ENCODE data around the gene C3orf70. TPM values are rescaled to one million over a fixed set of nuclear protein-coding genes. Genes with fewer than 3 reads are reported as not detected.
A peak's percentile ranks its signal among the peaks of the same experiment; 100 is the strongest.

Gene C3orf70
- total RNA-seq, 1 experiment from 2014 or later = not detected

DNA sequence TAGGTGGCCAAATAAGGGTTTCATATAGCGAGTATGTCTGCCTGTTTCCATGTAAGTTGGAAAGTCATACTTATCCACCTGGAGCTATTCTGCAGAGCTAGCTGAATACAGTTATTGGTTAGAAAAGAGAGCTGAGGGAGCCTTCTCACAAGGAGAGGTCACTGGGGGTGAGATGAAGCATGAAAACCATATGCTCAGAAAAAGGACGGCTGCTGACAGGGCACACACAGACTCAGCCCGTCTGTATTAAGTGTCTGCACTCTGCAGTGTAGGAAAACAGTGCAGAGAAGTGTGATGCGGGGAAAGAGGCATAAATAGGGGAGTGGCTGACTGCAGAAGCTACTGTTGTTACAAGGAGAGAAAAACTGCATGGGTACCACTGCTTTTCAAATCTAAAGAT lies 58.2 kb downstream of the C3orf70 start:
- in situ Hi-C loops (cut with HindIII; ENCODE audit: low sequenced_read_pairs) = no loop called here
- peak; percentile 90 for DNase-seq (ENCODE audit: low spot score)

DNA sequence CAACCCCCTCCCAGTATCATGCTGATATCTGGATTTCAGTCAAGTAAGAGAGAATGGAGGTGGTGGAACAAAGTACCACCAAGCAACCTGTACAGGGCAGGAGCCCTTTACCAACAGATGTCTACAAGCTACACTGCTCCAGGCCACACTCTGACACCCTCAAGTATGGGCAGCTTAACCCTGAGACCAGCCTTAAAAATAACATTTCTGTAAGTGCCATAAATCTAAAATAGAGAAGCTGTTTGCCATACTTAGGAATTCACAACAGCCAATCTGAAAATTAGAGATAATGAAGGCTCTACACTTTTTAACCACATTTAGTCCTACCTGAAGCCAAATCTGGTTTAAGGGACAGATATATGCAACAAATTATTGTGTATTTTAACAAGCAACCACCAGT lies 59.7 kb downstream of the C3orf70 start:
- DNase-seq (ENCODE audit: low spot score) = no peak
- in situ Hi-C loops (cut with HindIII; ENCODE audit: low sequenced_read_pairs) = no loop called here

DNA sequence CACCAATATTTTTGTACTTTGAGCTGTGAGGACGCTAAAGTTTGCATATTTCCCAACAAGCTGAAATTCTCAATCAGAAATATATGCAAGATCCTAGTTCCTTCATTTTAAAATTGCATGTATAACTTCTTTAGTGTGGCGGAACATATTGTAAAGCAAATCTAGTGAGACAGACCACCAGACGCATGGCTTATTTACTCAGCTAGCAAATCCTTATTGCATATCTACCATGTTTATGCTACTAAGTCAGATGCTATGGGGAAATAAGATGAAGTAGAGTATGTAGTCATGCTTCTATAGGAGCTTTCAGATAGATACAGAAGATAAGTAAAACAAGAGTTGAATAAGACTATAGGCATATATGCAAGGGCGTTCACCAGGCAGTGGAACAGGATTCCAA lies 62.0 kb downstream of the C3orf70 start:
- no peak for DNase-seq (ENCODE audit: low spot score)
- in situ Hi-C loops (cut with HindIII; ENCODE audit: low sequenced_read_pairs) = no loop called here

DNA sequence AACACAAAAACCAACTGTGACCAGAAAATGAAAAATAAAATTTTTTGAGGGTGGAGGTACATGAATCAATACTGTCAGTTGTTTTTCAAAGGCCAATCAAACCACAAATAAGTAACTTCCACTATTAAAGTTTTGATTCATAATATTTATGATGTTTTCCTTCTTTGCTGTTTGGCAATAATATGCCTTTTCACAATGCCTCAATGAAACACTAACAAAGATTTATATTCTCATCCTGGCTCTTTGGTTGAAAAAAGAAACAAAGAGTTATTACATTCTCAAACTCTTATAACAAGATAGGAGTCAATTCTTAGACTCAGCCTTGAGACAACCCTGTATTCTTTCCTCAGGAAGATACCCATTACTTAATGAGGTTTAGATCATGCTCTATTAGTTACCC lies 63.1 kb downstream of the C3orf70 start:
- in situ Hi-C loops (cut with HindIII; ENCODE audit: low sequenced_read_pairs) = no loop called here
- DNase-seq (ENCODE audit: low spot score) = no peak

DNA sequence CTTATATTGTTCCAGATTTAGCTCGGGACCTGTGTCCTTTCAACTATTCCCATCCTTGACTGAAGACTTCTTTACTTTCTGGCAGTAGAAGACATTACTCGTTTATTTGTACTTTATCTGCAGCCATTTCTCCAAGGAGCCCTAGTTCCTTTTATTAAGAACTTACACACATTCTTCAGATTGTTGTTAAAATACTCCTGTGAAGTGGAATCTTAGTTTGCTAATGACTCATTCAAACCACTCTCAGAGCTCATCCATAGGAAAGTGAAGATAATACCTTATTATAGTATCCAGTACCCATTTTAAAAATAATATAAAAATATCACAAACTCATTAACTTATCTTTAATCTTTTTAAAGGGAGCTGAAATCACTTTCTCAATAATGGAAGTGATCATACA lies 63.5 kb downstream of the C3orf70 start:
- DNase-seq (ENCODE audit: low spot score) = no peak
- in situ Hi-C loops (cut with HindIII; ENCODE audit: low sequenced_read_pairs) = no loop called here

DNA sequence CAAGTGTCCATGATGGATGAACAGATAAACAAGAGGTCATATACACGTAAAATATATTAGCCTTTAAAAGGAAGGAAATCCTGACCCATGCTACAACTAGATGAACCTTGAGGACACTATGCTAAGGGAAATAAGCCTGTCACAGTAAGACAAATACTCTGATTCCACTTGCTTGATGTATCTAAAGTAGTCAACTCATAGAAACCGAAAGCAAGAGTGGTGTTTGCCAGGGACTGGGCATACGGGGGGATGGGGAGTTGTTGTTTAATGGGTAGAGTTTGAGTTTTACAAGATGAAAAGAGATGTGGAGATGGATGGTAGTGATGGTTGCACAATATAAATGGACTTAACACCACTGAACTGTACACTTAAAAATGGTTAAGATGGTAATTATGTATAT lies 65.4 kb downstream of the C3orf70 start:
- DNase-seq (ENCODE audit: low spot score) = no peak
- in situ Hi-C loops (cut with HindIII; ENCODE audit: low sequenced_read_pairs) = no loop called here

DNA sequence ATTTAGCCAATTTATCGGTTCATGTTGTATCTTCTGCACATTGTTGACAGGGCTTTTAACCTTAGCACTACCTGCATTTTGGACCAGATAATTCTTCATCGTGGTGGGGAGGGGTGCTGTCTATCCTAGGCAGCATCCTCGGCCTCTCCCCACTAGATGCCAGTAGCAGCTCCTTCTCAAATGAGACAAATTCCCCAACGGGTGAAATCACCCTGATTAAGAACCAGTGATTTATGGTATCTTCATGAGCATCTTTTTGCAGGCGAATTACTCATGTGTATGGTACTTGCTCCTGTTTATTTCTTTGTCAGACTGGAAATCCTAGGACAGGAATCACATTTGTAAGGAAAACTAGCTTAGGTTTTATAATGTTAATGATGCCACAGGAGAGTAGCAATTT lies 68.0 kb downstream of the C3orf70 start:
- in situ Hi-C loops (cut with HindIII; ENCODE audit: low sequenced_read_pairs) = no loop called here
- peak; percentile 71 for DNase-seq (ENCODE audit: low spot score)

DNA sequence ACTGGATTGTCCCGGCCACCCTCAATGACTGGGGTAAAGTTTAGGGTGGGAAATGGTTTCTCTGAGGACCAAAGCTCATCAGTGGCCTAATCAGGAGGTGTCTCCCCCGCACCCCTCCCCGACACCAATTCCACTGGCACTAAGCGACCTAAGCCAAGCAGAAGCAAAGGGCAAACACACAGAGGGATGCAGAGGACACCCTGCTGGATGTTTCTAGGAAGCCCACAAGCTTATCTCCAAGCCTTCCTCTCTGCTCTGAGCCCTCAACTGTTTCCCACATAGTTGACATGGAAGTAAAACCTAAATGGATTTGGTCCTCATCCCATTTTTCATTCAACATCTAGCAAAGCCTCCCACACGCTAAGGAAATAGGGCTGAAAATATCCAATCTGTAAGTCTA lies 68.5 kb downstream of the C3orf70 start:
- no peak for DNase-seq (ENCODE audit: low spot score)
- in situ Hi-C loops (cut with HindIII; ENCODE audit: low sequenced_read_pairs) = no loop called here

DNA sequence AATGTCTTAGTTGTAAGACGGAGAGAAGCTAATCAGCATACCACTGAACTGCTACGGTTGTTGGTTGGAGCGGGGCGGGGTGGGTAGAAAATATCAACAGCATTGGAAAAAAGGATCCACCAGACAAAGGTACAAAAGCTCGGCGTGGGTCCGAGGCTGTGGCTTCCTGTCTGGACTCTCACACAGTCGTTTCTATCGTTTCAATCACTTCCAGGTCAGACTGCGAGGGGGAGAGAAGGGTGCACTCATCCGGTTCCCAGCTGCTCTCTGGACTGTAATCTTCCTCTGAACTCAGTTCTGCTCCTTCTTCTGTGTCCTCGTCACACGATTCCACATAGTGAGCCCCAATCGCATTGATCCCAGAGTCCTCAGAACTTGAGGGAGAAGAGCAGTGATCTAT lies 70.0 kb downstream of the C3orf70 start:
- no peak for DNase-seq (ENCODE audit: low spot score)
- in situ Hi-C loops (cut with HindIII; ENCODE audit: low sequenced_read_pairs) = no loop called here

DNA sequence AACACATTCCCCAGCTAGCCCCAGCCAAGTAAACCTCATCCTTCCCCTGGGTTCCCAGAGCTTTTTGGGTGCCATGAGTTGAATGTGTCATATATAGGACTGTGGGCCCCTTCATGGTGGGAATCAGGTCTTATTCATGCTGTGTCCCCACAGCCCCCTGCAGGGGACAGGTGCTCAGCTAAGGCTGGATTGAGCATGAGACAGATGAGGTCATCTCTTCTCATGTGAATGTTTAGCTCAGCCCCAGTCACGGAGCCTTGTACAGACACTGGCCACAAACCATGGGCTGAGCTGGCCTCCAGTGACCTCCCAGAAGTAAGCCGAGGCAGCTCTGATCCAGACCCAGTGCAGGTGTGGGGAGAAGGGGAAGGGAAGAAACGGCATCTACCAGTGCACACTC lies 70.7 kb downstream of the C3orf70 start:
- no peak for DNase-seq (ENCODE audit: low spot score)
- in situ Hi-C loops (cut with HindIII; ENCODE audit: low sequenced_read_pairs) = no loop called here

DNA sequence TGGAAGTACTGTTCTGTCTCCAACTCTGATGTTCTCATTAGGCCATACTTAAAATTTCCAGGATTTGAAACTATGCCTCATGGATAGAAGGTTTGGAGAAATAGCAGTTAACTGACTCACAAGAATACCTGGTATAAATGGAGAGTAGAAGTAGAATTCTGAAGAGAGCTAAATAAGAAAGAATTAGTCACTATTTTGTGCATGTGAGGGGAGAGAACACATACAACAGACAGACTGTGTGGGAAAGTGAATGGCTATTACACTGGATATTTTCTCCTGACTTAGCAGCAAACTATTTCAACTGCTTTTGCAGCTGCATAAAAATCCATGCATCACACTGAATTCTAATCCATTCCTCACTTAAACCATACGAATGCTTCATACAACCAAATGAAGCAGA lies 71.3 kb downstream of the C3orf70 start:
- DNase-seq (ENCODE audit: low spot score) = no peak
- in situ Hi-C loops (cut with HindIII; ENCODE audit: low sequenced_read_pairs) = no loop called here

DNA sequence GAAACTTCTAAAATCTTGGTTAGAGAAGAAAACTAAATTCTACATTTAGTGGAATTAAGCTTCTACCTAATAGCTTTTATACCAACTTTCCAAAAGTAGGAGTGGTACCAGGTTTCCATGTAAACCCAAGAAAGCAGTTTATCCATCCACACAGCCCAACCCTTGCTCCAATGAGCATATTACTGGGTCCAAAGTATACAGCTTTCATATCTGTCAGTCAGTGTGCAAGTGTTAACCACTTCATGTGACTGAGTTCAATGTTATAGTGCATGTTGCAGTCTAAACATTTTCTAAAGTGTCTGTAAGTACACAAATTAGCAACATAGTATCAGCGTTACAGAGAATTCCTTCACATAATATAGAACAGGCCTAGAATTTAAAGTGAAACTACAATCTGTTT lies 73.2 kb downstream of the C3orf70 start:
- no peak for DNase-seq (ENCODE audit: low spot score)
- in situ Hi-C loops (cut with HindIII; ENCODE audit: low sequenced_read_pairs) = no loop called here

DNA sequence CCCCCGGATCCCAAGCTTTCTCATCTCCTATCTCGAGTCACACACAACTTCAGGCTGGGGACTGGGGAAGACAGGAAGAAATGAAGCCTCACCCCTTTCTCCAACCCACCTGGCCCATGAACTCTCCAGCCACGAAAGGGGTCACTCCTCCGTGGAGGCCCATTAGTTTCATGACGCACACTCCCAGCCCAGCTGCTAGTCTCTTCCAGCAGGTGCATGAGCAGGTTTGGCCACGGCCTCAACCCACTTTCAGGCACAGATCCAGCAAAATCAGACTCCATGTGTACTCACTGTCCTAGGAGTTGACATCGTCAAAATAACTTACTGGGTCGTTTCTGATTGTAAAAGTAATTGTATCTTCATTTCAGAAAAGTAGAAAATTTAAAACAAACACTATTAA lies 76.6 kb downstream of the C3orf70 start:
- no peak for DNase-seq (ENCODE audit: low spot score)
- in situ Hi-C loops (cut with HindIII; ENCODE audit: low sequenced_read_pairs) = no loop called here

DNA sequence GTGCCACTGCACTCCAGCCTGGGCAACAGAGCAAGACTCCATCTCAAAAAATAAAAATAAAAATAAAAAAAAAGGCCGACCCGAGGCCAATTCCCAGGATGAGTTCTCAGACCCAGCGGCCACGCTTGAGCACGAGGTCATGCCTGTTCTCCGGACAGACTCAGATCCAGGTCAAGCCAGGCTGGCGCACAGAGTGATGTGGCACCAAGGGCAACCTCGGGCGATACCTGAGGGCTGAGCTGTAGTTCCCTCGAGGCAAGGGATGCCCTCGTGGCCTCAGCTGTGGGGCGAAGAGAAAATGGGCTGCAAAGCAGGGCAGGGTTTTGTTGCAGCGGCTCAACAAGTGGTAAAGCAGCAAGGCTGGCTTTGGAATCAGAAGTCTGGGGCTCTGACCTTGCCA lies 77.3 kb downstream of the C3orf70 start:
- in situ Hi-C loops (cut with HindIII; ENCODE audit: low sequenced_read_pairs) = no loop called here
- no peak for DNase-seq (ENCODE audit: low spot score)

DNA sequence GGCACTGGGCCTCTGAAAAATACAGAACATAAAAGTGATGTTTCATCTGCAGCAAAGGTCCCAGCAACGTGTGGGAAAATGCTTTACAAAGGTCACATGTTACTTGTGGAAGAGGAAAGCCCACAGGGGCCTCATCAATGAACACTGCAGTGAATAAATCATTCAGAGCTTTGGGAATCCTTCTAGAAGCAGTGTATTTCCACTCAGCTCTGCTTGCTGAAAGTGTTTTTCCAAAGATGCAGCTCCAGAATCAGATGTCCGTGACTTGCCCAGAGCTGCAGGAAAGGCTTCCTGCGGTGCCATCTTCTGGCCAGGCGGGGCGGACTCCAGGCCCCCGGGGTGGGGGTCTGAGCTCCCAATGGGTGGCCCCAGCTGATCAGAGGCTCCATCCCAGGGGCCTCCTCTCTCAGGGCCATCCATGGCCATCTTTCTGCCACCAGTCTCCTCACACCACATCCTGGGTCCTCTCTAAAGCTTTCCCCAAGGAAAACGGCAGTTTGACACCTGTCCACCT lies 81.5 kb downstream of the C3orf70 start:
- DNase-seq (ENCODE audit: low spot score) = no peak
- in situ Hi-C loops (cut with HindIII; ENCODE audit: low sequenced_read_pairs) = no loop called here

DNA sequence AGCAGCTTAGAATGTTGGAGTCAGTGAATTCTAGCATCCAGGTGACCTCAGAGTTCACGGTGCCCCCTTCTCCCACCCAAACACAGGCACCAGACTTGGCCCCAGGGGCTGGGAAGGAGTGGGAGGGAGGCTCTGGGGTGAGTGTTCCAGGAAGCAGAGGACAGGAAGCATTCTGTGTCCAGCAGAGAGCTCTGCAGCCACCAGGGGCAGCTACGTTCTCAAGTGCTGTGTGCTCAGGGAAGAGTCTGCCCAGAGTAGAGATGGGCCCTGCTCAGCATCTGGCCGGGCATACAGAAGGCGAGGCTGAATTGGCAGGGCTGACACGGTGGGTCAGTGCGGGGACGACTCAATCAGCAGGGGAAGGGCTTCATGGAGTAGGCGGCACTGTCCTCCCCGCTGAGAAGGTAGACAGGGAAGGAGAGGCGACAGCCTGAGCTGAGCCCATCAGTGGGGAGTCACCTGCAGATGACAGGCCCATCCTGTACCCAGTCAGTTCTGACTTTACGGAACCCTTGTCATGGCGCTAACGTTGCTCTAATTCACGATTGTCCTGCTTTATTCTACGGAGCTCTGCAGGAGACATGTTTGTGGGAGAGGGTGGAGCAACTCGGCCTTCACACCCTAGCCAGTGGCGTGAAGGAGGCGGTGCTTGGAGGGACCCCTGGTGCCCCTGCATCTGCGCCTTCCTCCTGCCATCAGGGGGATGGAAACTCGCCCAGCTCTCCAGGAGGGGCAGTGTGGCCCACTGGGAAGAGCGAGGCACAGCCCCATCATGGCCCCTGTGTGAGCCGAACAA lies 82.2 kb downstream of the C3orf70 start:
- no peak for DNase-seq (ENCODE audit: low spot score)
- in situ Hi-C loops (cut with HindIII; ENCODE audit: low sequenced_read_pairs) = no loop called here

DNA sequence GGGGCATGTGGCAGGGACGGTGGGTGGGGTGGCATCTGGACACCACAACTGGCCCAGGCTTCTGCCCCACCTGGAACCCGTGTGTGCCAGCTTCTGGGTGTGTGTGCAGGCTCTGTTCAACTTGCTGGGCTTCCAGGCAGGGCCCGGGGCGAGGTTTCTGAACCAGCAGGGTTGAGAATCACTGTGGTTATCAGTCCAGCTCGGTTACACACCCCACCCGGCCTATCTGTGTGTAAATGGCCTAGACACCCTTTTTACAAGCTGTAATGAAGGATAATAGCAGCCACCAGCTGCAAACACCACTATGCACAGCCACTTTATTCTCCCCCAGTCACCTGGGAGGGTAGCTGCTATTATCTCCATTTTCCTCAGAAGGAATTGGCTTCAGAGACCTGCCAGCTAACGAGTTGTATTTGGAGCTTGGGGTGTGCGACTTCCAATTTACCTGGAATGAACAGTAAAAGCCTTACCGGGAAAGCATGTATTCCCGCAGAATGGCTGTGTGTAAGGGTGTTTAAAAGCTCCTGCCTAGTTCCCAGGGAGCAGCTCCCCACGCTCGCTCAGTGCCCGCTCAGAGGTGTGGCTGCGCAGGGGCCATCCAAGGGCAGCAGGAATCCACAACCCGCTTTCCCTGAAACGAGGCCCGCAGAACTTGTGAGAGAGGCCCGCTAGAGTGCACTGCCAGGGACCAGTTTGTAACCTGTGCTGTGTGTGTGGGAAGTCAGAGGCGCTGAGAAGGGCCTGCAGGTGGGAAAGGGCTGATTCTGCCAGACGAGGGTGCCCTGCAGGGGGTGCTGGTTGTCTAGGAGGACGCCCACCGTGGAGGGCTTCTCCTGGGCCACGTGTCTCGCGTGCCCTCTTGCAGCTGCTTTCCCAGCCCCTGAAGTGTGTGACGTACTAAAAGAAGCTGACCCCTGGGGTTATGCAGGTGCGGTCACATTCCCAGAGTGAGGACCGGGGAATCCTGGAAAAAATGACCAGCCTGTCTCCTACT lies 83.5 kb downstream of the C3orf70 start:
- DNase-seq (ENCODE audit: low spot score) = no peak
- in situ Hi-C loops (cut with HindIII; ENCODE audit: low sequenced_read_pairs) = no loop called here

DNA sequence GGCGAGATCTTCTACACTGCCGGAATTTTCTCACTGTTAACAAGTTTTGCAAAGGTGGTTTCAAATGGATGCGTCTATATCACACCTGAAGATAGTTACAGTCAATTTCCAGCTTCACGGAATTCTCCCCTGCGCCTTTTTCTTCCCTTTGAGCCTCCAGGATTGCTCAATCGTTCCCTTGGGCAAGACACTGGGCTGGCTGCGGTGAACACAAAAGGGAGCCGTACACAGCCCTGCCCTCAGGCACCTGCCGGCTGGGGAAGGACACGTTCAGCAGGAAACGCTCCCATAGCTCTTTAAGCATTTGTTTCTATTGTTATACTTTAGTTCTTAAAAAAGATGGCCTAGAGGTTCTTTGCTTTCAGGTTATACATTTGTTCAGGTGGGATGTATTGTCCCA lies 85.7 kb downstream of the C3orf70 start:
- in situ Hi-C loops (cut with HindIII; ENCODE audit: low sequenced_read_pairs) = no loop called here
- DNase-seq (ENCODE audit: low spot score) = no peak

DNA sequence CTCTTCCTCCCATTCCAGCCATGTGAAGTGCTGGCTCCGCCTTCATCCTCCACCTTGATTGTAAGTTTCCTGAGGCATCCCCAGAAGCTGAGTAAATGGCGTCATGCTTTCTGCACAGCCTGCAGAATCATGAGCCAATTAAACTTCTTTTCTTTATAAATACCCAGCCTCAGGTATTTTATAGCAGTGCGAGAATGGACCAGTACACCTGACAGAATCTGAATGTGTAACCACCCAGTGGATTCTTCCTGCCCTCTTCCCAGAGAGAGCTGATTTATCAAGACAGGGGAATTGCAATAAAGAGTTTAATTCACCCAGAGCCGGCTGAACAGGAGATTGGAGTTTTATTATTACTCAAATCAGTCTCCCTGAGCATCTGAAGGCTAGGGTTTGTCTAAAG lies 86.6 kb downstream of the C3orf70 start:
- in situ Hi-C loops (cut with HindIII; ENCODE audit: low sequenced_read_pairs) = no loop called here
- no peak for DNase-seq (ENCODE audit: low spot score)

DNA sequence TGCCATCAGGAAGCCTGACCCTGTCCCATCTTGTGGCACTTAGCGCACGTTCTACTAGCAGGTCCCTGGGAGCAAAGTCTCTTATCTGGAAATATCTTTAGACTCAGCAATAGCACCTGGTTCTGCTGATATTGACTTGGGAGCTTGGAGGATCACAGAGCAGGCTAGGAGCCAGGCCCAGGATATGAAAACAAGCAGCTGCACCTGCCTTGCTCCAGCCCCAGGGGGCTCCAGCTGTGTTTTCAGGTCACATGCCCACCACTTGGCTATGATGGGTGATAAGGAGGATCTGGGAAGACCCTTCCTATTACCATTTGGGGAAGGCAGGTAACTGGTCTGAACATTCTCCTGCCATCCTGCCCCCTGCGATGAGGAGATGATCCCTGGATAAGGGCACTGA lies 87.8 kb downstream of the C3orf70 start:
- DNase-seq (ENCODE audit: low spot score) = no peak
- in situ Hi-C loops (cut with HindIII; ENCODE audit: low sequenced_read_pairs) = no loop called here

All from G401 (cell line).